ENCODE results near the gene ATXN10.
A peak's percentile ranks its signal among the peaks of the same experiment; 100 is the strongest.

Gene ATXN10

GRCh38 chr22:45864959-45865476, 193.4 kb downstream of the ATXN10 start:
- no peak for DNase-seq

GRCh38 chr22:45865561-45866125, 194.0 kb downstream of the ATXN10 start:
- no peak for DNase-seq

GRCh38 chr22:45866126-45866645, 194.6 kb downstream of the ATXN10 start:
- DNase-seq, result no peak

- no peak for DNase-seq
Observed at GRCh38 chr22:45866646-45867117, 195.0 kb downstream of the ATXN10 start.

GRCh38 chr22:45867118-45867905, 195.7 kb downstream of the ATXN10 start:
- no peak for DNase-seq

GRCh38 chr22:45867906-45868555, 196.4 kb downstream of the ATXN10 start:
- DNase-seq, result no peak

- DNase-seq, result no peak
Observed at GRCh38 chr22:45868571-45869339, 197.1 kb downstream of the ATXN10 start.

GRCh38 chr22:45869340-45869847, 197.8 kb downstream of the ATXN10 start:
- no peak for DNase-seq

- DNase-seq, result no peak
Observed at GRCh38 chr22:45870011-45870410, 198.4 kb downstream of the ATXN10 start.

- DNase-seq, result no peak
Observed at GRCh38 chr22:45871721-45872120, 200.1 kb downstream of the ATXN10 start.

- DNase-seq, result no peak
Observed at GRCh38 chr22:45872659-45873263, 201.1 kb downstream of the ATXN10 start.

GRCh38 chr22:45876136-45877035, 204.8 kb downstream of the ATXN10 start:
- DNase-seq, result no peak

- DNase-seq, result no peak
Observed at GRCh38 chr22:45877036-45877380, 205.4 kb downstream of the ATXN10 start.

GRCh38 chr22:45877651-45878050, 206.0 kb downstream of the ATXN10 start:
- DNase-seq, result no peak

GRCh38 chr22:45878051-45878781, 206.6 kb downstream of the ATXN10 start:
- DNase-seq, result peak; percentile 11

GRCh38 chr22:45878901-45879551, 207.4 kb downstream of the ATXN10 start:
- DNase-seq, result no peak

GRCh38 chr22:45879552-45879949, 207.9 kb downstream of the ATXN10 start:
- DNase-seq, result no peak

GRCh38 chr22:45880091-45880715, 208.6 kb downstream of the ATXN10 start:
- DNase-seq, result no peak
